H9 (cell line): ENCODE data around the gene SMNDC1. TPM values are rescaled to one million over a fixed set of nuclear protein-coding genes. Genes with fewer than 3 reads are reported as not detected.

ENCODE experiments used
- DNase-seq: peaks from one replicate; pipeline ENCODE4 v3.0.0-alpha.2; 2017
- H2AFZ ChIP-seq: one replicate; pipeline ENCODE4 v1.6.1; 2013; ENCODE audit warnings: mild to moderate bottlenecking, low read length, control low read depth, moderate library complexity
- H2AK5ac ChIP-seq: 2 replicates; pipeline ENCODE4 v1.6.1; 2013; ENCODE audit warnings: low read length, control low read depth, mixed read lengths; ENCODE audit not compliant: insufficient read length
- H2BK120ac ChIP-seq: one replicate; pipeline ENCODE4 v1.6.1; 2013; ENCODE audit warnings: low read depth, mild to moderate bottlenecking, low read length, control low read depth, inconsistent platforms; ENCODE audit not compliant: poor library complexity, severe bottlenecking
- H2BK12ac ChIP-seq: 2 replicates; pipeline ENCODE4 v1.6.1; 2013; ENCODE audit warnings: low read length, control low read depth, mixed read lengths, low read depth; ENCODE audit not compliant: insufficient read length
- H2BK15ac ChIP-seq: 2 replicates; pipeline ENCODE4 v1.6.1; 2013; ENCODE audit warnings: low read depth, low read length, control low read depth
- H2BK20ac ChIP-seq: one replicate; pipeline ENCODE4 v1.6.1; 2013; ENCODE audit warnings: low read depth, mild to moderate bottlenecking, low read length, control low read depth, inconsistent platforms; ENCODE audit not compliant: poor library complexity, severe bottlenecking
- H2BK5ac ChIP-seq: 2 replicates; pipeline ENCODE4 v1.6.1; 2013; ENCODE audit warnings: low read length, control low read depth, mixed read lengths; ENCODE audit not compliant: insufficient read length
- H3K14ac ChIP-seq: 2 replicates; pipeline ENCODE4 v1.6.1; 2013; ENCODE audit warnings: low read length, control low read depth; ENCODE audit not compliant: insufficient read depth
- H3K18ac ChIP-seq: 2 replicates; pipeline ENCODE4 v1.6.1; 2013; ENCODE audit warnings: low read depth, mild to moderate bottlenecking, mixed read lengths, low read length, control low read depth; ENCODE audit not compliant: insufficient read length
- H3K23ac ChIP-seq: 2 replicates; pipeline ENCODE4 v1.6.1; 2013; ENCODE audit warnings: low read length, control low read depth, mixed read lengths, low read depth; ENCODE audit not compliant: insufficient read length
- H3K23me2 ChIP-seq: 2 replicates; pipeline ENCODE4 v1.6.1; 2013; ENCODE audit warnings: low read depth, mild to moderate bottlenecking, mixed read lengths, low read length, control low read depth; ENCODE audit not compliant: insufficient read length, poor library complexity, severe bottlenecking
- H3K27ac ChIP-seq: 2 replicates; pipeline ENCODE4 v1.5.1; 2013; ENCODE audit warnings: low read length, control low read depth, mixed read lengths, low read depth; ENCODE audit not compliant: insufficient read length
- H3K27me3 ChIP-seq: 2 replicates; pipeline ENCODE4 v1.6.1; 2013; ENCODE audit warnings: low read length, control low read depth, inconsistent platforms; ENCODE audit not compliant: insufficient read depth
- H3K4ac ChIP-seq: 2 replicates; pipeline ENCODE4 v1.6.1; 2013; ENCODE audit warnings: low read depth, mild to moderate bottlenecking, control low read depth, inconsistent platforms, low read length, moderate library complexity
- H3K4me1 ChIP-seq: 2 replicates; pipeline ENCODE4 v1.6.1; 2013; ENCODE audit warnings: low read length, control low read depth, inconsistent platforms; ENCODE audit not compliant: insufficient read depth
- H3K4me2 ChIP-seq: 2 replicates; pipeline ENCODE4 v1.6.1; 2013; ENCODE audit warnings: low read length, control low read depth, mixed read lengths; ENCODE audit not compliant: insufficient read length, insufficient read depth
- H3K56ac ChIP-seq: 2 replicates; pipeline ENCODE4 v1.6.1; 2013; ENCODE audit warnings: low read depth, mild to moderate bottlenecking, mixed read lengths, low read length, control low read depth; ENCODE audit not compliant: insufficient read length
- H3K79me1 ChIP-seq: 2 replicates; pipeline ENCODE4 v1.6.1; 2013; ENCODE audit warnings: low read depth, mild to moderate bottlenecking, moderate library complexity, low read length, control low read depth, inconsistent platforms; ENCODE audit not compliant: insufficient read depth, poor library complexity, severe bottlenecking
- H3K79me2 ChIP-seq: 2 replicates; pipeline ENCODE4 v1.6.1; 2013; ENCODE audit warnings: low read length, control low read depth, inconsistent platforms; ENCODE audit not compliant: insufficient read depth
- H3K9ac ChIP-seq: 2 replicates; pipeline ENCODE4 v1.6.1; 2013; ENCODE audit warnings: low read length, control low read depth, mixed read lengths; ENCODE audit not compliant: insufficient read length; ENCODE audit errors: extremely low read depth
- H3K9me3 ChIP-seq: one replicate; pipeline ENCODE4 v1.6.1; 2013; ENCODE audit warnings: low read depth, low read length, inconsistent platforms; ENCODE audit not compliant: control insufficient read depth
- H3T11ph ChIP-seq: one replicate; pipeline ENCODE4 v1.6.1; 2013; ENCODE audit warnings: mild to moderate bottlenecking, low read length, control low read depth, inconsistent platforms
- H4K20me1 ChIP-seq: one replicate; pipeline ENCODE4 v1.6.1; 2013; ENCODE audit not compliant: control insufficient read depth, insufficient read length, insufficient read depth
- H4K5ac ChIP-seq: 2 replicates; pipeline ENCODE4 v1.6.1; 2013; ENCODE audit warnings: low read depth, mild to moderate bottlenecking, mixed read lengths, low read length, control low read depth; ENCODE audit not compliant: insufficient read length
- H4K8ac ChIP-seq: replicated peaks from 2 replicates; pipeline ENCODE4 v1.6.1; 2013; ENCODE audit warnings: low read length, control low read depth, mixed read lengths, low read depth; ENCODE audit not compliant: insufficient read length
- H4K91ac ChIP-seq: 2 replicates; pipeline ENCODE4 v1.6.1; 2013; ENCODE audit warnings: low read depth, mild to moderate bottlenecking, moderate library complexity, mixed read lengths, low read length, control low read depth; ENCODE audit not compliant: insufficient read length
- H3K27ac Mint-ChIP-seq, 3 experiments: 2 replicates in 2 of 3; 3 replicates in 1 of 3; pipeline ENCODE4 v1.8.0; 2020 to 2021; ENCODE audit warnings: mixed read lengths in 3 of 3, mild to moderate bottlenecking in 1 of 3, moderate library complexity in 1 of 3
- H3K27me3 Mint-ChIP-seq: 2 replicates; pipeline ENCODE4 v1.8.0; 2021; ENCODE audit warnings: low read depth, mild to moderate bottlenecking, moderate library complexity, mixed read lengths
- H3K36me3 Mint-ChIP-seq, 3 experiments: 2 replicates in 2 of 3; 3 replicates in 1 of 3; pipeline ENCODE4 v1.8.0; 2020 to 2021; ENCODE audit warnings: low read depth in 3 of 3, mixed read lengths in 3 of 3; ENCODE audit not compliant: insufficient read depth in 1 of 3
- H3K4me1 Mint-ChIP-seq, 2 experiments: 2 replicates each; pipeline ENCODE4 v1.8.0; 2020; ENCODE audit warnings: mixed read lengths in 2 of 2
- H3K4me3 Mint-ChIP-seq, 2 experiments: 2 replicates in 1 of 2; 3 replicates in 1 of 2; pipeline ENCODE4 v1.8.0; 2020 to 2021; ENCODE audit warnings: mild to moderate bottlenecking in 2 of 2, mixed read lengths in 2 of 2, moderate library complexity in 1 of 2
- H3K9me3 Mint-ChIP-seq, 2 experiments: 2 replicates in 1 of 2; 3 replicates in 1 of 2; pipeline ENCODE4 v1.8.0; 2020; ENCODE audit warnings: mild to moderate bottlenecking in 2 of 2, mixed read lengths in 2 of 2, moderate library complexity in 1 of 2
- CTCF ChIP-seq: fragments of 200-600 bp; sonication (generic); conservative IDR thresholded peaks from 3 replicates; pipeline ENCODE4 v1.8.0; 2021; ENCODE audit warnings: antibody characterized with exemption, mild to moderate bottlenecking
- WGBS: extraction: QIAGEN DNeasy Blood & Tissue Kit; methylation state at CpG from one replicate; pipeline ENCODE4 v1.1.7; 2013; ENCODE audit warnings: missing lambda C conversion rate, low lambda C conversion rate, mixed read lengths; ENCODE audit not compliant: insufficient read length; ENCODE audit errors: extremely low coverage; 5-methylcytosine and 5-hydroxymethylcytosine counted together
- long read RNA-seq: library from polyadenylated mRNA; unstranded; transcript quantifications from one replicate; pipeline ENCODE4 v2.0.0, GENCODE V29; 2020
- total RNA-seq: library from RNA; stranded (reverse); gene quantifications from 2 replicates; pipeline ENCODE4 v1.2.1, GENCODE V29; 2021

The SMNDC1 gene
- 55.7 and 57.7 TPM in 2 replicates for total RNA-seq
- long read RNA-seq, full-length matches to known transcripts = 99 of 137 reads
- long read RNA-seq, partial matches to known transcripts = 26 of 137 reads
- long read RNA-seq, other reads (novel, unspliced or antisense) = 12 of 137 reads

GRCh38 chr10:110304780-110305421 lies at the start of gene SMNDC1:
Gene SMNDC1 (minus strand): TSS chr10:110304920. CDS start chr10:110303587, 1,333 bp downstream.
- peaks cover 23 to 41% (median 41%) of the 10 kb centered on the region in 3 experiments; a peak in 6 of 7 replicates for H3K36me3 Mint-ChIP-seq
- Histone ChIP-seq H3K79me2 (peaks cover 10% of the 10 kb centered on the region), H4K5ac (peak within 1 kb of the TSS; percentile 69), H3K9ac (peak within 1 kb of the TSS; percentile 98), H3K27me3 (no peaks in the 10 kb centered on the region), H3K79me1 (peaks cover 2% of the 10 kb centered on the region), H3K4me1 (no peaks in the 10 kb centered on the region), H3K4me2 (peak within 1 kb of the TSS; percentile 70), H2BK120ac (peak within 1 kb of the TSS; percentile 44), H3K23me2 (no peaks in the 10 kb centered on the region), H2AFZ (no peak within 1 kb of the TSS), H3K18ac (peak within 1 kb of the TSS; percentile 98), H2BK12ac (no peak within 1 kb of the TSS), H2BK20ac (no peak within 1 kb of the TSS), H3K14ac (peak within 1 kb of the TSS; percentile 93), H2BK15ac (no peak within 1 kb of the TSS), H4K20me1 (no peaks in the 10 kb centered on the region), H4K8ac (no peak within 1 kb of the TSS), H3K56ac (no peak within 1 kb of the TSS), H3K9me3 (no peaks in the 10 kb centered on the region), H3K27ac (peak within 1 kb of the TSS; percentile 94), H2AK5ac (no peak within 1 kb of the TSS), H2BK5ac (peak within 1 kb of the TSS; percentile 89), H3K23ac (no peak within 1 kb of the TSS), H4K91ac (no peak within 1 kb of the TSS), H3T11ph (no peak within 1 kb of the TSS), H3K4ac (no peak within 1 kb of the TSS; the same call in 1 of the 2 replicates)
- peak within 1 kb of the TSS; percentile 98 to 99 for H3K4me3 Mint-ChIP-seq
- WGBS = no CpG with 5 or more reads among the region's 42 CpGs
- H3K9me3 Mint-ChIP-seq = no peaks in the 10 kb centered on the region
- H3K27ac Mint-ChIP-seq = peak within 1 kb of the TSS; percentile 98 to 100 (median 99)
- TF ChIP-seq CTCF = no peak
- no peaks in the 10 kb centered on the region for H3K27me3 Mint-ChIP-seq
- DNase-seq = peak; percentile 98
- H3K4me1 Mint-ChIP-seq = peaks cover 12 to 27% of the 10 kb centered on the region in 2 experiments
